Measurements from ENCODE around the gene C1orf116.

GRCh38 chr1:206971029-206971655, 61.4 kb downstream of the C1orf116 start:
- TF ChIP-seq CTCF (IDR thresholded peaks at IDR 0.05) (no peak), GATA2 (CRISPR knock-in tag; IDR thresholded peaks at IDR 0.05) (no peak), FOXM1 (IDR thresholded peaks at IDR 0.05; ENCODE audit: low read depth) (no peak), USF1 (IDR thresholded peaks at IDR 0.05; ENCODE audit: borderline replicate concordance, low read depth) (no peak), TCF12 (IDR thresholded peaks at IDR 0.05) (no peak), JUND (IDR thresholded peaks at IDR 0.05) (no peak), PBX3 (IDR thresholded peaks at IDR 0.05) (no peak), MAX (IDR thresholded peaks at IDR 0.05; ENCODE audit: low read depth) (no peak), EP300 (IDR thresholded peaks at IDR 0.05; ENCODE audit: borderline replicate concordance in 1 of 2, low read depth in 1 of 2, low read length in 1 of 2) (no peak), ZBTB33 (IDR thresholded peaks at IDR 0.05; ENCODE audit: borderline replicate concordance, low read depth) (no peak)

All from SK-N-SH (cell line).